GM19372 (cell line): Measurements from ENCODE around the gene EPX.

Experiments
- ATAC-seq: cut with Tn5 transposase; IDR thresholded peaks from one replicate; pipeline ENCODE4 v1.9.1; 2021; ENCODE audit warnings: mild to moderate bottlenecking, low read depth, moderate library complexity; ENCODE audit not compliant: unreplicated experiment

EPX gene

GRCh38 chr17:58224315-58224714 lies 31.8 kb downstream of the EPX start:
- ATAC-seq, result no peak

- ATAC-seq, result no peak
Measured at GRCh38 chr17:58227733-58228132, 35.2 kb downstream of the EPX start.

GRCh38 chr17:58228679-58229078 lies 36.2 kb downstream of the EPX start:
- ATAC-seq, result no peak

GRCh38 chr17:58229384-58229783 lies 36.9 kb downstream of the EPX start:
- ATAC-seq, result no peak

GRCh38 chr17:58229881-58230280 lies 37.4 kb downstream of the EPX start:
- no peak for ATAC-seq

GRCh38 chr17:58231641-58232040 lies 39.1 kb downstream of the EPX start:
- ATAC-seq, result no peak

GRCh38 chr17:58232707-58233156 lies 40.2 kb downstream of the EPX start:
- ATAC-seq, result peak; percentile 72

GRCh38 chr17:58233543-58233942 lies 41.0 kb downstream of the EPX start:
- ATAC-seq, result peak; percentile 64

- no peak for ATAC-seq
Measured at GRCh38 chr17:58234512-58234911, 42.0 kb downstream of the EPX start.

GRCh38 chr17:58235821-58236220 lies 43.3 kb downstream of the EPX start:
- no peak for ATAC-seq

- ATAC-seq, result no peak
Measured at GRCh38 chr17:58236394-58236793, 43.9 kb downstream of the EPX start.

GRCh38 chr17:58238147-58238634 lies 45.7 kb downstream of the EPX start, which contains the start of gene LPO:
TSS of gene LPO (plus strand) at chr17:58238584. CDS start at chr17:58242980, 4,396 bp downstream.
- ATAC-seq, result no peak

GRCh38 chr17:58239987-58240386 lies 47.5 kb downstream of the EPX start:
- ATAC-seq, result no peak

- ATAC-seq, result no peak
Measured at GRCh38 chr17:58242171-58242784, 49.8 kb downstream of the EPX start.

- no peak for ATAC-seq
Measured at GRCh38 chr17:58244963-58245362, 52.4 kb downstream of the EPX start.

GRCh38 chr17:58245428-58246103 lies 53.0 kb downstream of the EPX start:
- ATAC-seq, result no peak

GRCh38 chr17:58246104-58246740 lies 53.7 kb downstream of the EPX start:
- no peak for ATAC-seq

GRCh38 chr17:58246781-58247180 lies 54.3 kb downstream of the EPX start:
- no peak for ATAC-seq

GRCh38 chr17:58247511-58248363 lies 55.2 kb downstream of the EPX start:
- no peak for ATAC-seq

GRCh38 chr17:58248955-58249269 lies 56.4 kb downstream of the EPX start:
- no peak for ATAC-seq
